ENCODE data around the gene DIO3. TPM values are rescaled to one million over a fixed set of nuclear protein-coding genes. Genes with fewer than 3 reads are reported as not detected.

Gene DIO3
- total RNA-seq, 1 donor from 2014 or later, result 0.51 TPM

- TF ChIP-seq CTCF (conservative IDR thresholded peaks at IDR 0.05), result no peak
- Mint-ChIP-seq H3K27ac (ENCODE audit: unreplicated experiment) (peak overlapping the region; percentile 59), H3K27me3 (ENCODE audit: low read depth) (peaks cover 29% of the 10 kb centered on the region), H3K36me3 (ENCODE audit: low read depth) (no peaks in the 10 kb centered on the region), H3K4me3 (no peak overlapping the region), H3K9me3 (no peaks in the 10 kb centered on the region), H3K4me1 (no peaks in the 10 kb centered on the region)
- no peak for DNase-seq (ENCODE audit: low read depth, low spot score)
Observed at GRCh38 chr14:101577221-101577909, 16.1 kb downstream of the DIO3 start.

GRCh38 chr14:101578489-101578888 lies 17.2 kb downstream of the DIO3 start:
- H3K27ac Mint-ChIP-seq (ENCODE audit: unreplicated experiment), result no peak overlapping the region
- H3K4me3 Mint-ChIP-seq, result no peak overlapping the region
- no peaks in the 10 kb centered on the region for H3K9me3 Mint-ChIP-seq
- peaks cover 23% of the 10 kb centered on the region for H3K27me3 Mint-ChIP-seq (ENCODE audit: low read depth)
- DNase-seq (ENCODE audit: low read depth, low spot score), result no peak
- no peak for TF ChIP-seq CTCF (conservative IDR thresholded peaks at IDR 0.05)
- H3K4me1 Mint-ChIP-seq, result no peaks in the 10 kb centered on the region
- no peaks in the 10 kb centered on the region for H3K36me3 Mint-ChIP-seq (ENCODE audit: low read depth)

GRCh38 chr14:101579372-101580080 lies 18.2 kb downstream of the DIO3 start:
- H3K36me3 Mint-ChIP-seq (ENCODE audit: low read depth), result no peaks in the 10 kb centered on the region
- no peak for DNase-seq (ENCODE audit: low read depth, low spot score)
- no peaks in the 10 kb centered on the region for H3K4me1 Mint-ChIP-seq
- H3K4me3 Mint-ChIP-seq, result no peak overlapping the region
- no peak for TF ChIP-seq CTCF (conservative IDR thresholded peaks at IDR 0.05)
- no peak overlapping the region for H3K27ac Mint-ChIP-seq (ENCODE audit: unreplicated experiment)
- peaks cover 12% of the 10 kb centered on the region for H3K27me3 Mint-ChIP-seq (ENCODE audit: low read depth)
- no peaks in the 10 kb centered on the region for H3K9me3 Mint-ChIP-seq

- Mint-ChIP-seq H3K4me3 (no peak overlapping the region), H3K9me3 (no peaks in the 10 kb centered on the region), H3K36me3 (ENCODE audit: low read depth) (no peaks in the 10 kb centered on the region), H3K27ac (ENCODE audit: unreplicated experiment) (no peak overlapping the region), H3K4me1 (peaks cover 4% of the 10 kb centered on the region), H3K27me3 (ENCODE audit: low read depth) (peaks cover 11% of the 10 kb centered on the region)
- no peak for TF ChIP-seq CTCF (conservative IDR thresholded peaks at IDR 0.05)
- DNase-seq (ENCODE audit: low read depth, low spot score), result no peak
Observed at GRCh38 chr14:101581806-101582205, 20.5 kb downstream of the DIO3 start.

GRCh38 chr14:101582294-101582693 lies 21.0 kb downstream of the DIO3 start:
- no peak for DNase-seq (ENCODE audit: low read depth, low spot score)
- Mint-ChIP-seq H3K4me3 (no peak overlapping the region), H3K4me1 (peaks cover 5% of the 10 kb centered on the region), H3K9me3 (no peaks in the 10 kb centered on the region), H3K27me3 (ENCODE audit: low read depth) (peaks cover 11% of the 10 kb centered on the region), H3K36me3 (ENCODE audit: low read depth) (no peaks in the 10 kb centered on the region), H3K27ac (ENCODE audit: unreplicated experiment) (no peak overlapping the region)
- TF ChIP-seq CTCF (conservative IDR thresholded peaks at IDR 0.05), result no peak

All from neural crest cell (in vitro differentiated cells).